A549 (cell line): Measurements from ENCODE around the gene PAM16. TPM values are rescaled to one million over a fixed set of nuclear protein-coding genes. Genes with fewer than 3 reads are reported as not detected.

Source experiments
- ATAC-seq, 2 experiments: fragments of 200-7000 bp in 1 of 2; fragments of >200 bp in 1 of 2; cut with Nextera tagmentation in 1 of 2; cut with Tn5 transposase in 1 of 2; 3 replicates each; pipeline versions ENCODE4 v1.8.0 to v1.9.1; 2018 to 2020; ENCODE audit warnings: mild to moderate bottlenecking in 1 of 2, moderate library complexity in 1 of 2
- CTCF ChIA-PET: fragments of 300-600 bp; sonication (Branson Sonifier 250); formaldehyde crosslinking; extraction: SDS; loops from one replicate; lab custom pipeline; 2021; ENCODE audit warnings: antibody characterized with exemption, inconsistent platforms; lab: Yijun Ruan, JAX
- POLR2A ChIA-PET: fragments of 350-600 bp; formaldehyde crosslinking; extraction: SDS; loops from one replicate; lab custom pipeline; 2021; ENCODE audit warnings: antibody characterized with exemption, inconsistent platforms; lab: Yijun Ruan, JAX
- DNase-seq, 2 experiments: peaks; one replicate each; pipeline versions ENCODE4 v3.0.0 to v3.0.0-alpha.2; 2011 to 2016; ENCODE audit warnings: low read depth in 1 of 2, low spot score in 1 of 2
- FAIRE-seq: peaks from 2 replicates; lab custom pipeline; 2011; peaks lifted over from hg19 to GRCh38; lab: Jason Lieb, UNC
- H3K27ac ChIP-seq, 2 experiments: fragments of >200 bp; sonication (Bioruptor Twin); formaldehyde crosslinking; 3 replicates each; pipeline ENCODE4 v1.5.1; 2016 to 2017
- H3K4me1 ChIP-seq: fragments of >200 bp; sonication (Bioruptor Twin); formaldehyde crosslinking; 3 replicates; pipeline ENCODE4 v1.6.1; 2016
- H3K4me2 ChIP-seq: fragments of >200 bp; sonication (Bioruptor Twin); formaldehyde crosslinking; 3 replicates; pipeline ENCODE4 v1.6.1; 2016
- H3K4me3 ChIP-seq: fragments of >200 bp; sonication (Bioruptor Twin); formaldehyde crosslinking; 3 replicates; pipeline ENCODE4 v1.5.1; 2016
- H3K9me3 ChIP-seq: fragments of >200 bp; sonication (Bioruptor Twin); formaldehyde crosslinking; 3 replicates; pipeline ENCODE4 v1.6.1; 2016
- ATOH8 ChIP-seq: fragments of 250-450 bp; sonication (Bioruptor Pico); IDR thresholded peaks from 2 replicates; pipeline ENCODE4 v1.5.0; 2020; ENCODE audit warnings: low read depth, mild to moderate bottlenecking, moderate library complexity
- BCL3 ChIP-seq: fragments of >200 bp; sonication (Bioruptor Twin); formaldehyde crosslinking; IDR thresholded peaks from 3 replicates; pipeline ENCODE4 v1.6.1; 2016
- CBX2 ChIP-seq: fragments of 200-600 bp; sonication (generic); IDR thresholded peaks from 2 replicates; pipeline ENCODE4 v1.6.1; 2016; ENCODE audit warnings: low read depth, mild to moderate bottlenecking, borderline replicate concordance
- CBX8 ChIP-seq: fragments of 200-600 bp; sonication (generic); IDR thresholded peaks from 2 replicates; pipeline ENCODE4 v1.6.1; 2016
- CHD2 ChIP-seq: fragments of 150-350 bp; IDR thresholded peaks from 2 replicates; pipeline ENCODE4 v1.6.1; 2014; ENCODE audit warnings: low read length; ENCODE audit not compliant: partially characterized antibody
- CHD4 ChIP-seq: fragments of 200-600 bp; sonication (generic); IDR thresholded peaks from 2 replicates; pipeline ENCODE4 v1.6.1; 2016; ENCODE audit warnings: antibody characterized with exemption, mild to moderate bottlenecking, borderline replicate concordance
- CTCF ChIP-seq: fragments of >200 bp; sonication (Bioruptor Twin); formaldehyde crosslinking; IDR thresholded peaks from 3 replicates; pipeline ENCODE4 v1.5.1; 2016
- E2F6 ChIP-seq: IDR thresholded peaks from 2 replicates; pipeline ENCODE4 v1.6.1; 2012; ENCODE audit warnings: low read depth, borderline replicate concordance
- ELK1 ChIP-seq: fragments of 150-350 bp; IDR thresholded peaks from 2 replicates; pipeline ENCODE4 v1.6.1; 2014; ENCODE audit warnings: low read depth, mild to moderate bottlenecking, low read length
- ESRRA ChIP-seq: fragments of 150-350 bp; IDR thresholded peaks from 2 replicates; pipeline ENCODE4 v1.6.1; 2014; ENCODE audit warnings: mild to moderate bottlenecking, low read length, borderline replicate concordance
- FOXS1 ChIP-seq: fragments of 250-450 bp; sonication (Bioruptor Pico); IDR thresholded peaks from 2 replicates; pipeline ENCODE4 v1.5.0; 2020; ENCODE audit warnings: mild to moderate bottlenecking, moderate library complexity
- GATA3 ChIP-seq: IDR thresholded peaks from 2 replicates; pipeline ENCODE4 v1.6.1; 2012; ENCODE audit warnings: borderline replicate concordance
- HDAC2 ChIP-seq: fragments of 200-600 bp; sonication (generic); IDR thresholded peaks from 2 replicates; pipeline ENCODE4 v1.6.1; 2016
- HEYL ChIP-seq: fragments of 250-450 bp; sonication (Bioruptor Pico); IDR thresholded peaks from 2 replicates; pipeline ENCODE4 v1.8.0; 2021; ENCODE audit warnings: mild to moderate bottlenecking, moderate library complexity
- HOXB5 ChIP-seq: fragments of 250-450 bp; sonication (Bioruptor Pico); IDR thresholded peaks from 2 replicates; pipeline ENCODE4 v1.5.0; 2020; ENCODE audit warnings: mild to moderate bottlenecking, moderate library complexity
- KDM5A ChIP-seq: fragments of 200-600 bp; sonication (generic); IDR thresholded peaks from 2 replicates; pipeline ENCODE4 v1.6.1; 2016; ENCODE audit warnings: antibody characterized with exemption, mild to moderate bottlenecking
- MAX ChIP-seq: IDR thresholded peaks from 2 replicates; pipeline ENCODE4 v1.6.1; 2012
- MAZ ChIP-seq: fragments of 150-350 bp; IDR thresholded peaks from 2 replicates; pipeline ENCODE4 v1.6.1; 2014; ENCODE audit warnings: antibody characterized with exemption, low read depth, low read length, borderline replicate concordance
- MYC ChIP-seq: IDR thresholded peaks from 2 replicates; pipeline ENCODE4 v1.6.1; 2012; ENCODE audit warnings: mild to moderate bottlenecking, inconsistent platforms, low read length, improper control_type of control experiment, borderline replicate concordance
- NR3C1 ChIP-seq: fragments of >200 bp; sonication (Bioruptor Twin); formaldehyde crosslinking; IDR thresholded peaks from 3 replicates; pipeline ENCODE4 v1.6.1; 2017
- PBX3 ChIP-seq: IDR thresholded peaks from 2 replicates; pipeline ENCODE4 v1.6.1; 2012
- PHF8 ChIP-seq: fragments of 200-600 bp; sonication (generic); IDR thresholded peaks from 2 replicates; pipeline ENCODE4 v1.6.1; 2016; ENCODE audit warnings: low read depth, mild to moderate bottlenecking, antibody characterized with exemption, moderate library complexity, borderline replicate concordance
- POLR2A ChIP-seq: IDR thresholded peaks from 2 replicates; pipeline ENCODE4 v1.6.1; 2012; ENCODE audit warnings: mild to moderate bottlenecking, low read length
- RAD21 ChIP-seq, 2 experiments: fragments of >200 bp in 1 of 2; sonication (Bioruptor Twin) in 1 of 2; formaldehyde crosslinking in 1 of 2; IDR thresholded peaks in 1 of 2; conservative IDR thresholded peaks in 1 of 2; 2 replicates in 1 of 2; 3 replicates in 1 of 2; pipeline ENCODE4 v1.6.1; 2012 to 2018; ENCODE audit warnings: inconsistent platforms in 1 of 2
- RARB ChIP-seq: fragments of 250-450 bp; sonication (Bioruptor Pico); IDR thresholded peaks from 2 replicates; pipeline ENCODE4 v1.8.0; 2021; ENCODE audit warnings: mild to moderate bottlenecking, moderate library complexity
- SMC3 ChIP-seq: fragments of >200 bp; sonication (Bioruptor Twin); formaldehyde crosslinking; IDR thresholded peaks from 3 replicates; pipeline ENCODE4 v1.6.1; 2018; ENCODE audit warnings: inconsistent platforms
- USF2 ChIP-seq: fragments of 450-650 bp; IDR thresholded peaks from 2 replicates; pipeline ENCODE4 v1.6.1; 2014; ENCODE audit warnings: antibody characterized with exemption
- ZC3H11A ChIP-seq: fragments of 450-650 bp; IDR thresholded peaks from 2 replicates; pipeline ENCODE4 v1.6.1; 2014; ENCODE audit warnings: antibody characterized with exemption, mild to moderate bottlenecking
- ZFP36 ChIP-seq: fragments of 450-650 bp; IDR thresholded peaks from 2 replicates; pipeline ENCODE4 v1.6.1; 2014; ENCODE audit warnings: borderline replicate concordance; ENCODE audit not compliant: partially characterized antibody
- ZNF302 ChIP-seq: fragments of 250-450 bp; sonication (Bioruptor Pico); IDR thresholded peaks from 2 replicates; pipeline ENCODE4 v1.9.0; 2021; ENCODE audit warnings: inconsistent platforms, mild to moderate bottlenecking, moderate library complexity
- WGBS: methylation state at CpG from one replicate; pipeline ENCODE4 v1.1.6; 2017; ENCODE audit errors: missing lambda C conversion rate; 5-methylcytosine and 5-hydroxymethylcytosine counted together
- polyA plus RNA-seq, 4 experiments: library from polyadenylated mRNA; depleted of rRNA in 3 of 4; stranded (reverse); fragments of >200 nt; fragmentation: RNase III in 1 of 4; extraction: RNeasy Plus Mini Kit Qiagen cat#74134 plus additional on column Dnase treatment in 1 of 4; gene quantifications; 2 replicates in 3 of 4; 3 replicates in 1 of 4; pipeline ENCODE4 v1.2.3, GENCODE V29; 2011 to 2017

Gene PAM16
- polyA plus RNA-seq, 2 of the 4 experiments (the other 2 are of a cell fraction), result 55.1 to 59.1 TPM

- POLR2A ChIA-PET, result no interaction called here
- FAIRE-seq (no peak), DNase-seq (no peak), ATAC-seq (no peak)
- Histone ChIP-seq H3K4me1 (peaks cover 72% of the 10 kb centered on the region), H3K4me3 (no peak overlapping the region), H3K27ac (peak overlapping the region in 1 of 2 experiments; percentile 39; a peak in 1 of 6 replicates), H3K9me3 (no peaks in the 10 kb centered on the region), H3K4me2 (peak overlapping the region; percentile 12; the same call in 1 of the 3 replicates)
- CTCF ChIA-PET, result interaction anchor here (0.6 to 25.9 kb wide), 10 partner anchors 10 to 115 kb away, joined by 3 to 638 read pairs (median 4); no protein-coding TSS in a partner anchor
- TF ChIP-seq PBX3 (no peak), PHF8 (no peak), FOXS1 (no peak), CHD2 (no peak), CHD4 (no peak), ESRRA (no peak), BCL3 (no peak), ELK1 (no peak), SMC3 (no peak), ZNF302 (no peak), HOXB5 (no peak), MAX (no peak), ATOH8 (CRISPR knock-in tag) (no peak), CTCF (no peak), GATA3 (no peak), HEYL (CRISPR knock-in tag) (no peak), CBX2 (no peak), RARB (CRISPR knock-in tag) (no peak), MAZ (no peak)
- WGBS, result 87% methylated on average over 14 of the region's 31 CpGs
Measured at GRCh38 chr16:4376126-4376892, 25.2 kb upstream of the PAM16 start.

GRCh38 chr16:4375717-4376116, 24.6 kb upstream of the PAM16 start:
- Histone ChIP-seq H3K4me1 (peaks cover 77% of the 10 kb centered on the region), H3K4me3 (no peak overlapping the region), H3K4me2 (no peak overlapping the region), H3K9me3 (no peaks in the 10 kb centered on the region), H3K27ac (peak overlapping the region in 1 of 2 experiments; percentile 39; a peak in 1 of 6 replicates)
- ATAC-seq (no peak), FAIRE-seq (no peak), DNase-seq (no peak)
- 88% methylated on average over 15 of the region's 15 CpGs for WGBS
- CTCF ChIA-PET, result interaction anchor here (0.6 to 25.9 kb wide), 10 partner anchors 10 to 1066 kb away, joined by 3 to 638 read pairs (median 4); no protein-coding TSS in a partner anchor
- POLR2A ChIA-PET, result no interaction called here
- TF ChIP-seq MYC, result no peak
- no peak for TF ChIP-seq MAZ
- no peak for TF ChIP-seq KDM5A
- no peak for TF ChIP-seq ZC3H11A
- no peak for TF ChIP-seq HOXB5
- TF ChIP-seq USF2, result no peak
- TF ChIP-seq CHD2, result no peak
- TF ChIP-seq RAD21 (conservative IDR thresholded peaks at IDR 0.05 in 1 of 2, IDR thresholded peaks at IDR 0.05 in 1 of 2), result no peak
- TF ChIP-seq FOXS1, result no peak
- no peak for TF ChIP-seq HEYL (CRISPR knock-in tag)
- no peak for TF ChIP-seq CBX8
- no peak for TF ChIP-seq E2F6
- TF ChIP-seq ZFP36, result no peak
- TF ChIP-seq HDAC2, result no peak
- no peak for TF ChIP-seq NR3C1
- TF ChIP-seq POLR2A, result no peak
